Measurements from ENCODE around the gene TRIAP1.

The TRIAP1 gene

GRCh38 chr12:120479458-120479857, 33.3 kb upstream of the TRIAP1 start:
- DNase-seq (ENCODE audit: low read depth, low spot score), result no peak
- CTCF ChIA-PET, result interaction anchor here (0.9 to 3.1 kb wide), 5 partner anchors 9 to 18 kb away, joined by 3 to 17 read pairs (median 4); partner anchors contain the start of gene SRSF9
- no peak overlapping the region for H3K4me3 ChIP-seq (ENCODE audit: low read depth, low read length)
- POLR2A ChIA-PET, result no interaction called here
- TF ChIP-seq CTCF (IDR thresholded peaks at IDR 0.05; ENCODE audit: insufficient read depth, low read length, missing control alignments), result no peak

GRCh38 chr12:120475643-120476042, 29.5 kb upstream of the TRIAP1 start:
- ChIA-PET POLR2A (interaction anchor here (1.6 kb wide), 1 partner anchor 20 kb away, joined by 3 read pairs; the partner anchor contains the start of gene DYNLL1), CTCF (interaction anchor here (1.3 to 13.2 kb wide), 6 partner anchors 10 to 36 kb away, joined by 3 to 152 read pairs (median 6); partner anchors contain the start of gene DYNLL1)
- no peak for DNase-seq (ENCODE audit: low read depth, low spot score)
- H3K4me3 ChIP-seq (ENCODE audit: low read depth, low read length), result no peak overlapping the region
- TF ChIP-seq CTCF (IDR thresholded peaks at IDR 0.05; ENCODE audit: insufficient read depth, low read length, missing control alignments), result no peak

GRCh38 chr12:120474616-120474960, 28.4 kb upstream of the TRIAP1 start:
- ChIA-PET POLR2A (interaction anchor here (0.8 to 1.8 kb wide), 3 partner anchors 21 to 41 kb away, joined by 3 to 5 read pairs (median 4); partner anchors contain the start of gene DYNLL1), CTCF (interaction anchor here (1.0 to 13.2 kb wide), 11 partner anchors 9 to 175 kb away, joined by 3 to 152 read pairs (median 4); partner anchors contain the start of gene DYNLL1)
- no peak for TF ChIP-seq CTCF (IDR thresholded peaks at IDR 0.05; ENCODE audit: insufficient read depth, low read length, missing control alignments)
- DNase-seq (ENCODE audit: low read depth, low spot score), result no peak
- H3K4me3 ChIP-seq (ENCODE audit: low read depth, low read length), result no peak overlapping the region

- no peak overlapping the region for H3K4me3 ChIP-seq (ENCODE audit: low read depth, low read length)
- DNase-seq (ENCODE audit: low read depth, low spot score), result no peak
- CTCF ChIA-PET, result interaction anchor here (1.0 to 13.2 kb wide), 11 partner anchors 8 to 176 kb away, joined by 3 to 152 read pairs (median 4); partner anchors contain the start of gene DYNLL1
- POLR2A ChIA-PET, result interaction anchor here (1.2 to 1.8 kb wide), 2 partner anchors 22 to 23 kb away, joined by 4 to 5 read pairs; partner anchors contain the start of gene DYNLL1
- no peak for TF ChIP-seq CTCF (IDR thresholded peaks at IDR 0.05; ENCODE audit: insufficient read depth, low read length, missing control alignments)
Observed at GRCh38 chr12:120473807-120474615, 27.8 kb upstream of the TRIAP1 start.

GRCh38 chr12:120472521-120472920, 26.3 kb upstream of the TRIAP1 start:
- H3K4me3 ChIP-seq (ENCODE audit: low read depth, low read length), result no peak overlapping the region
- no peak for DNase-seq (ENCODE audit: low read depth, low spot score)
- TF ChIP-seq CTCF (IDR thresholded peaks at IDR 0.05; ENCODE audit: insufficient read depth, low read length, missing control alignments), result no peak
- POLR2A ChIA-PET, result no interaction called here
- CTCF ChIA-PET, result interaction anchor here (1.3 to 13.2 kb wide), 2 partner anchors 9 to 19 kb away, joined by 3 to 152 read pairs; partner anchors contain the start of gene DYNLL1

GRCh38 chr12:120470150-120470784, 24.1 kb upstream of the TRIAP1 start:
- DNase-seq (ENCODE audit: low read depth, low spot score), result no peak
- ChIA-PET POLR2A (no interaction called here), CTCF (interaction anchor here (0.7 to 13.2 kb wide), 20 partner anchors 9 to 168 kb away, joined by 3 to 242 read pairs (median 5); partner anchors contain the start of genes COX6A1, DYNLL1, GATC and SIRT4)
- H3K4me3 ChIP-seq (ENCODE audit: low read depth, low read length), result peak overlapping the region; percentile 96
- no peak for TF ChIP-seq CTCF (IDR thresholded peaks at IDR 0.05; ENCODE audit: insufficient read depth, low read length, missing control alignments)
